GM19240 (cell line): ENCODE results near the gene SLN.

Experiments
- DNase-seq: peaks from one replicate; pipeline ENCODE4 v3.0.0; 2011; ENCODE audit warnings: low spot score; ENCODE audit not compliant: insufficient read length

SLN gene

DNA sequence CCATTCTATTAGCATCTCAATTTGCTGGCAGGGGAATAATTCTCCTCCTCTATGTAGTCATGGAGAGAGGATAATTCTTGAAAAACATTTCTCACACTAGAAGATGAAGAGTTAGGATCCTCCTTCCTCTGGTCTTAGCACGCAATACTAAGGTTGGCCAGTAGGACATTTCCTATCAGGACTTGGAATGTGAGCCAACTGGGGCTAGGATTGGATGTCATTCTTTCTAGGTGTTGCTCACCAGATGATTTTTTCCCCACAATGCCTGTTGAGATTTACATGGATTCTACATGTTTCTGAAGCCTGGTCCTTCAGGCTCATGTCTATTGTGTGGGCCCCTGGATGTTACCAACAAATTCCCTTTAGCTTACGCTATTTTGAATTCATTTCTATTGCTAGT lies 28.0 kb downstream of the SLN start:
- no peak for DNase-seq

- no peak for DNase-seq
These were observed 28.8 kb downstream of the SLN start for GRCh38 chr11:107683061-107683460.

GRCh38 chr11:107682572-107682971 lies 29.3 kb downstream of the SLN start:
- DNase-seq, result no peak

- DNase-seq, result no peak
These were observed 29.7 kb downstream of the SLN start for GRCh38 chr11:107682171-107682570.

- no peak for DNase-seq
These were observed 32.4 kb downstream of the SLN start for GRCh38 chr11:107679255-107680024.

DNA sequence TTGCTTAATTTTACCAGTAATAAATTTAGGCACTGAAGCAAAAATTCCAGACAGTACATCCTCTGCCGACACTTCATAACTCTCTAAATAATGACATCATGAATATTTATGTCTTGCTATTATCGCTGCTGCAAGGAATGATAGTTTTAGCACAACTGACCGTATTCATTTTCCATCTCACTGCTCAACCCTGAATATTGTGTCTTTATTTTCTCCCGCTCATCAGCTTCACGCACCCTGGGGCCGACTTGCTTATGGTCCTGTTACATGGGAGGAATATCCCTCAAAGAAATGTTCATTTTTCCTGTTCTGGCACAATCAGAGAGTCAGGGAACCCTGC lies 33.3 kb downstream of the SLN start:
- DNase-seq, result no peak

- no peak for DNase-seq
These were observed 33.8 kb downstream of the SLN start for GRCh38 chr11:107677924-107678631.

- DNase-seq, result no peak
These were observed 35.4 kb downstream of the SLN start for GRCh38 chr11:107676336-107677057.

DNA sequence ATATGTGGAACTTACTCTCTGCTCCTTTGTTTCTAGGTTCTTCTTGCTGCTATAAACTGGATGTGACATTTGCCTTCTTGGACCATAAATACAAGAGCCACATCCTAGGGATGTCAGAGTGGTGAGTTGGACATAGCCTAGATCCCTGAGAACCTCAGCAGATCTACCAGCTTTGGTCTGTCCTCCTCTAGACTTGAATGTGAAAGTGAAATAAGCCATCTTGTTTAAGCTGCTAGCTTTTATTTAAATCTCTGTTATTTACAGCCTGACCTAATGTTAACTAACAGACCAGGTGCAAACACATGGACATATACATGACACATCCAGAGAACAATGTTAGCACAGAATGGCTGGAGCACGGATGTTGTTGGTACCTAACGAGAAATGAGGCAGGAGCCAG lies 36.0 kb downstream of the SLN start:
- DNase-seq, result no peak

GRCh38 chr11:107669893-107670601 lies 41.8 kb downstream of the SLN start:
- DNase-seq, result no peak

GRCh38 chr11:107669191-107669740 lies 42.6 kb downstream of the SLN start:
- DNase-seq, result no peak

GRCh38 chr11:107666911-107667613 lies 44.8 kb downstream of the SLN start:
- DNase-seq, result no peak

DNA sequence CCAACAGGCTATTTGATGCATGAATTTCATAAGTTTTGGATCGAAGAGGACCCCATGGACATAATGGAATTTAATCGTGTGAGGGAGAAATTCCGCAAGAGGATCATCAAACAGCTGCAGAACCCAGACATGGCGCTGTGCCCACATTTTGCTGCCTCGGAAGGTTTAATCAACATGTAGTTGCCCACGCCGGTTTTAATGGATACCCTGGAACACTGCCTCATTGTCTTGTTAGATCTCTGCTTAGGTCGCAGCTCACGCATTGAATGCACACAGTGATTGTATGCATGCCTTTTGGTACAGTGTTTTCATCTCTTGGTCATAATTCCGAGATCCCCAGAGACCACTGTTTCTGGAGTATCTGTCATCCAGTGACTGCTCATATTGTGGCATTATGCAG lies 46.8 kb downstream of the SLN start:
- no peak for DNase-seq

GRCh38 chr11:107661656-107662055 lies 50.2 kb downstream of the SLN start:
- no peak for DNase-seq

DNA sequence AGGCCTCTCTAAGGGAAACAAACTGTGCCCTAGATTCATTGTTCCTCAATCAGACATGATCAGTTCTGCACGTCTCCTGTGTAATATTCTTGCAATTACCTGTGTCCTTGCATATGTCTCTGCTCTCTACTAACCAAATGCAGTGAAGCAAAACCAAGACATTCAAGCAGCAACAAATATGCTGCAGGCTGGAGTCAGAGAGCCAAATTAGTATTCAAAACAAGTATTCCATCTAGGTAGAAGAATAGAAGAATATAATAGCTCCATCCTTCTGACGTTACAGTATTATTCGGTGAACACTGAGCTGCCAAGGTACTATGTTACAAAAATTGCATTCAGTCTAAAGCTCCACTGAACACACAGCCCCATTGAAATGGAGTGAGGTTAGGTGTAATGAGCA lies 51.8 kb downstream of the SLN start:
- DNase-seq, result no peak

DNA sequence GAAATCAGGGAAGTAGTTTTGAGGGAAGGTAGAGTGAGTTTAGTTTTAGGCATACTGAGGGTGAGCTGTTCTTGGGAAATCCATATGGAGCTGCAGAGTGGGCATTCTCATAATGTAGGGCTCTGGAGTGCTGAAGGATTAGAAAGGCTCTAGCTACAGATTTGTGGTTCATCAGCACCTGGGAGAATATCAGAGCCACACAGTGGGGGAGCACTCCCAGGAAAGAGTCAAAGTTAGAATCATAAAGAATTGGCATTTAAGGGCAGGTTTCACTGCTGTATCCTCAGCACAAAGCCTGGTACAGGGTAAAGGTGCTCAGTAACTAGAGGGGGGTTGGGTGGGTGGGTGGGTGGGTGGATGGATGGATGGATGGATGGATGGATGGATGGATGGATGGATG lies 52.5 kb downstream of the SLN start:
- DNase-seq, result no peak
